H1 (cell line): ENCODE results near the gene GLOD4. TPM values are rescaled to one million over a fixed set of nuclear protein-coding genes. Genes with fewer than 3 reads are reported as not detected.

Source experiments
- CTCF ChIA-PET: fragments of 300-600 bp; sonication (Branson Sonifier 250); formaldehyde crosslinking; loops from one replicate; lab custom pipeline; 2021; ENCODE audit not compliant: partially characterized antibody; lab: Charles Lee
- POLR2A ChIA-PET: fragments of 300-600 bp; sonication (Branson Sonifier 250); formaldehyde crosslinking; loops from one replicate; lab custom pipeline; 2021; ENCODE audit warnings: inconsistent platforms; ENCODE audit not compliant: partially characterized antibody; lab: Charles Lee
- DNase-seq, 2 experiments: peaks; one replicate each; pipeline versions ENCODE4 v3.0.0 to v3.0.0-alpha.2; 2010 to 2022; ENCODE audit warnings: low spot score in 2 of 2, low read depth in 1 of 2, mixed read lengths in 1 of 2
- FAIRE-seq: peaks from 2 replicates; lab custom pipeline; 2011; peaks lifted over from hg19 to GRCh38; lab: Jason Lieb, UNC
- H2AFZ ChIP-seq: 2 replicates; pipeline ENCODE4 v1.8.1; 2012; ENCODE audit warnings: low read length, inconsistent platforms
- H2AK5ac ChIP-seq: 2 replicates; pipeline ENCODE4 v1.6.1; 2013; ENCODE audit warnings: low read depth, low read length
- H2BK120ac ChIP-seq: replicated peaks from 2 replicates; pipeline ENCODE3; 2013; ENCODE audit warnings: low read depth, low read length, inconsistent platforms
- H2BK12ac ChIP-seq: 2 replicates; pipeline ENCODE4 v1.6.1; 2013; ENCODE audit warnings: low read depth, low read length
- H2BK15ac ChIP-seq: 2 replicates; pipeline ENCODE4 v1.6.1; 2013; ENCODE audit warnings: low read length
- H2BK20ac ChIP-seq: 2 replicates; pipeline ENCODE4 v1.6.1; 2013; ENCODE audit warnings: low read length
- H2BK5ac ChIP-seq: 2 replicates; pipeline ENCODE4 v1.6.1; 2013; ENCODE audit warnings: low read depth, low read length
- H3K14ac ChIP-seq: 2 replicates; pipeline ENCODE4 v1.6.1; 2013; ENCODE audit warnings: inconsistent platforms; ENCODE audit not compliant: insufficient read length
- H3K18ac ChIP-seq: 2 replicates; pipeline ENCODE4 v1.6.1; 2013; ENCODE audit warnings: low read length; ENCODE audit errors: extremely low read depth
- H3K23ac ChIP-seq: 2 replicates; pipeline ENCODE4 v1.6.1; 2013; ENCODE audit warnings: inconsistent platforms; ENCODE audit not compliant: insufficient read length
- H3K23me2 ChIP-seq: 2 replicates; pipeline ENCODE4 v1.6.1; 2013; ENCODE audit warnings: low read depth, low read length
- H3K27ac ChIP-seq: 2 replicates; pipeline ENCODE4 v1.6.1; 2011; ENCODE audit warnings: low read depth, low read length, inconsistent platforms
- H3K27me3 ChIP-seq, 4 experiments: replicated peaks in 1 of 4; 1 replicate in 1 of 4; 2 replicates in 3 of 4; pipeline versions ENCODE4 v1.6.1 to v1.8.1; 2011 to 2013; ENCODE audit warnings: low read length in 3 of 4, mild to moderate bottlenecking in 3 of 4, inconsistent platforms in 2 of 4, mixed read lengths in 2 of 4, moderate library complexity in 1 of 4; ENCODE audit not compliant: control insufficient read depth in 3 of 4, insufficient read depth in 3 of 4; ENCODE audit errors: extremely low read depth in 1 of 4
- H3K36me3 ChIP-seq, 4 experiments: 2 replicates each; pipeline versions ENCODE4 v1.6.1 to v1.8.1; 2011 to 2013; ENCODE audit warnings: mild to moderate bottlenecking in 4 of 4, low read length in 3 of 4, moderate library complexity in 2 of 4, control low read depth in 1 of 4, inconsistent platforms in 1 of 4; ENCODE audit not compliant: insufficient read depth in 4 of 4, control insufficient read depth in 2 of 4
- H3K4ac ChIP-seq: replicated peaks from 2 replicates; pipeline ENCODE3; 2013; ENCODE audit warnings: low read length, low read depth, mixed read lengths, inconsistent platforms; ENCODE audit not compliant: insufficient read length
- H3K4me1 ChIP-seq, 4 experiments: replicated peaks in 1 of 4; 1 replicate in 1 of 4; 2 replicates in 3 of 4; pipeline versions ENCODE4 v1.6.1 to v1.8.1; 2011 to 2013; ENCODE audit warnings: low read length in 3 of 4, inconsistent platforms in 2 of 4, mixed read lengths in 1 of 4; ENCODE audit not compliant: insufficient read depth in 4 of 4, control insufficient read depth in 3 of 4
- H3K4me2 ChIP-seq, 2 experiments: 2 replicates each; pipeline versions ENCODE4 v1.6.1 to v1.8.1; 2011 to 2013; ENCODE audit warnings: low read depth in 2 of 2, low read length in 2 of 2, control low read depth in 1 of 2, inconsistent platforms in 1 of 2, mild to moderate bottlenecking in 1 of 2; ENCODE audit not compliant: insufficient read depth in 1 of 2
- H3K4me3 ChIP-seq, 4 experiments: fragments of 200-600, 300-600 bp in 1 of 4; sonication (generic), shearing (Covaris generic), sonication (Bioruptor Twin) in 1 of 4; 2 replicates each; pipeline versions ENCODE4 v1.5.1 to v1.8.1; 2011 to 2016; ENCODE audit warnings: low read length in 4 of 4, low read depth in 3 of 4, control low read depth in 2 of 4, inconsistent platforms in 2 of 4, mild to moderate bottlenecking in 2 of 4, mixed read lengths in 1 of 4, moderate library complexity in 1 of 4; ENCODE audit not compliant: insufficient read depth in 2 of 4; ENCODE audit errors: extremely low read depth in 1 of 4
- H3K56ac ChIP-seq: replicated peaks from 2 replicates; pipeline ENCODE3; 2013; ENCODE audit warnings: low read depth, mild to moderate bottlenecking, mixed read lengths, low read length, inconsistent platforms; ENCODE audit not compliant: insufficient read length
- H3K79me1 ChIP-seq: 2 replicates; pipeline ENCODE4 v1.6.1; 2013; ENCODE audit warnings: low read depth, low read length, control low read depth
- H3K79me2 ChIP-seq, 2 experiments: 2 replicates each; pipeline versions ENCODE4 v1.6.1 to v1.8.1; 2012 to 2013; ENCODE audit warnings: low read length in 2 of 2, mild to moderate bottlenecking in 2 of 2, inconsistent platforms in 1 of 2; ENCODE audit not compliant: insufficient read depth in 2 of 2, control insufficient read depth in 1 of 2
- H3K9ac ChIP-seq, 4 experiments: replicated peaks in 1 of 4; 1 replicate in 1 of 4; 2 replicates in 3 of 4; pipeline versions ENCODE4 v1.6.1 to v1.8.1; 2011 to 2013; ENCODE audit warnings: low read depth in 3 of 4, low read length in 3 of 4, control low read depth in 2 of 4, mild to moderate bottlenecking in 2 of 4, moderate library complexity in 2 of 4, inconsistent platforms in 1 of 4; ENCODE audit errors: extremely low read depth in 1 of 4
- H3K9me3 ChIP-seq, 2 experiments: 2 replicates each; pipeline versions ENCODE4 v1.6.1 to v1.8.1; 2012 to 2013; ENCODE audit warnings: mild to moderate bottlenecking in 2 of 2, moderate library complexity in 2 of 2, control low read depth in 1 of 2, inconsistent platforms in 1 of 2, low read depth in 1 of 2, low read length in 1 of 2, mixed read lengths in 1 of 2; ENCODE audit not compliant: insufficient read depth in 2 of 2
- H4K20me1 ChIP-seq, 2 experiments: replicated peaks in 1 of 2; 2 replicates each; pipeline versions ENCODE3 to v1.8.1; 2011 to 2013; ENCODE audit warnings: inconsistent platforms in 2 of 2, low read length in 2 of 2, mild to moderate bottlenecking in 1 of 2; ENCODE audit not compliant: insufficient read depth in 2 of 2, control insufficient read depth in 1 of 2
- H4K5ac ChIP-seq: 2 replicates; pipeline ENCODE4 v1.6.1; 2013; ENCODE audit warnings: low read length, low read depth, mixed read lengths, inconsistent platforms; ENCODE audit not compliant: insufficient read length
- H4K8ac ChIP-seq: 2 replicates; pipeline ENCODE4 v1.8.0; 2013; ENCODE audit warnings: mild to moderate bottlenecking, moderate library complexity, low read length, inconsistent platforms; ENCODE audit not compliant: insufficient read depth; ENCODE audit errors: extremely low read depth
- H4K91ac ChIP-seq: replicated peaks from 2 replicates; pipeline ENCODE3; 2013; ENCODE audit warnings: low read length, mixed read lengths, inconsistent platforms; ENCODE audit not compliant: insufficient read length
- EZH2 ChIP-seq: fragments of 200-600 bp; sonication (generic); IDR thresholded peaks from 2 replicates; pipeline ENCODE4 v1.7.1; 2012; ENCODE audit warnings: low read depth, mild to moderate bottlenecking, moderate library complexity, low read length, inconsistent platforms; ENCODE audit not compliant: severe bottlenecking
- RBBP5 ChIP-seq: IDR thresholded peaks from 2 replicates; pipeline ENCODE4 v1.7.1; 2012; ENCODE audit warnings: low read depth, mild to moderate bottlenecking, inconsistent platforms, low read length, moderate library complexity, borderline replicate concordance
- SIN3A ChIP-seq, 2 experiments: IDR thresholded peaks in 1 of 2; conservative IDR thresholded peaks in 1 of 2; 2 replicates each; pipeline ENCODE4 v1.6.1; 2011 to 2012; ENCODE audit warnings: low read length in 2 of 2, improper control_type of control experiment in 1 of 2, low read depth in 1 of 2, mild to moderate bottlenecking in 1 of 2
- TAF7 ChIP-seq: optimal IDR thresholded peaks from 2 replicates; pipeline ENCODE3; 2011; ENCODE audit warnings: low read depth, mild to moderate bottlenecking, inconsistent platforms, low read length, moderate library complexity, borderline replicate concordance
- TEAD4 ChIP-seq: IDR thresholded peaks from 2 replicates; pipeline ENCODE4 v1.6.1; 2012; ENCODE audit warnings: low read depth, low read length, inconsistent platforms, mixed read lengths
- WGBS, 2 experiments: shearing (Covaris generic) in 1 of 2; methylation state at CpG; one replicate each; pipeline versions ENCODE4 v1.1.6 to v1.1.7; 2013 to 2015; ENCODE audit warnings: low lambda C conversion rate in 2 of 2, mixed read lengths in 2 of 2, inconsistent platforms in 1 of 2, low coverage in 1 of 2, missing lambda C conversion rate in 1 of 2; ENCODE audit not compliant: insufficient replicate concordance in 2 of 2, insufficient coverage in 1 of 2, insufficient read length in 1 of 2; ENCODE audit errors: extremely low coverage in 1 of 2, missing lambda C conversion rate in 1 of 2; 5-methylcytosine and 5-hydroxymethylcytosine counted together
- polyA plus RNA-seq, 7 experiments: library from polyadenylated mRNA; depleted of rRNA in 3 of 7; stranded (reverse) in 5 of 7; unstranded in 2 of 7; fragments of >200 nt in 5 of 7; fragments of 200-250 nt in 2 of 7; gene quantifications; 1 replicate in 5 of 7; 2 replicates in 1 of 7; 4 replicates in 1 of 7; pipeline versions ENCODE4 v1.2.1 to v1.2.3, GENCODE V29; 2011 to 2013; ENCODE audit warnings: missing spikeins in 2 of 7, mixed read lengths in 2 of 7
- total RNA-seq: library from RNA; stranded (reverse); fragmentation: NEBNext Ultra II Directional; extraction: Animal tissue kit (Norgen Biotek cat#: 25700); gene quantifications from 2 replicates; pipeline ENCODE4 v1.2.1, GENCODE V29; 2021

GLOD4 gene
- total and polyA plus RNA-seq, 2 of the 8 experiments (the other 6 are each of a cell fraction or from before 2014, with no cell fraction given), result 36.8 to 81.3 TPM

- Histone ChIP-seq H2BK20ac (no peak overlapping the region), H2AFZ (peak overlapping the region; percentile 70; the same call in 1 of the 2 replicates), H3K23ac (no peak overlapping the region), H3K14ac (no peak overlapping the region), H2BK12ac (no peak overlapping the region), H4K5ac (no peak overlapping the region), H3K4me1 (peaks cover 0 to 6% (median 5%) of the 10 kb centered on the region in 4 experiments; a peak in 5 of 7 replicates), H3K27ac (peak overlapping the region; percentile 51; the same call in 1 of the 2 replicates), H2AK5ac (no peak overlapping the region), H4K20me1 (peaks cover 3% of the 10 kb centered on the region in 2 experiments), H4K91ac (no peak overlapping the region), H3K9ac (peak overlapping the region; percentile 70 to 88 (median 82)), H3K79me2 (peaks cover 0 to 19% of the 10 kb centered on the region in 2 experiments; a peak in 2 of 4 replicates), H3K4me3 (peak overlapping the region; percentile 75 to 99 (median 83)), H2BK120ac (no peak overlapping the region), H3K4me2 (peak overlapping the region; percentile 92 to 97), H2BK15ac (peak overlapping the region; percentile 47; the same call in 1 of the 2 replicates), H3K79me1 (peaks cover 3% of the 10 kb centered on the region), H3K36me3 (peaks cover 3 to 25% (median 8%) of the 10 kb centered on the region in 4 experiments; a peak in 5 of 8 replicates), H3K23me2 (peaks cover 9% of the 10 kb centered on the region), H3K4ac (peak overlapping the region; percentile 2), H3K27me3 (no peaks in the 10 kb centered on the region), H2BK5ac (no peak overlapping the region), H3K18ac (peak overlapping the region; percentile 83), H3K9me3 (no peaks in the 10 kb centered on the region), H3K56ac (peak overlapping the region; percentile 20), H4K8ac (peak overlapping the region; percentile 93)
- 13% methylated on average over 42 of the region's 57 CpGs; no CpG with 5 or more reads in 1 of the 2 experiments for WGBS, 2 experiments
- peak in 1 of 2 experiments; percentile 69 for DNase-seq
- FAIRE-seq, result no peak
- POLR2A ChIA-PET, result interaction anchor here (0.6 to 9.7 kb wide), 3 partner anchors 9 to 33 kb away, joined by 4 to 44 read pairs (median 17); partner anchors contain the start of gene GEMIN4
- CTCF ChIA-PET, result interaction anchor here (1.1 kb wide), 1 partner anchor 19 kb away, joined by 3 read pairs; the partner anchor contains the start of gene GEMIN4
- TF ChIP-seq TAF7 (peak; percentile 27), RBBP5 (no peak), EZH2 (no peak), SIN3A (conservative IDR thresholded peaks at IDR 0.05 in 1 of 2, IDR thresholded peaks at IDR 0.05 in 1 of 2; ENCODE audit: low read depth in 1 of 2, low read length in 2 of 2) (0 out of 4 replicates have a peak, but pooled peaks of 1 of the 2 experiments have one; percentile 54), TEAD4 (no peak)
Observed at GRCh38 chr17:732902-733720, 49.0 kb downstream of the GLOD4 start.
